A172 (cell line): ENCODE data around the gene SLC17A1. TPM values are rescaled to one million over a fixed set of nuclear protein-coding genes. Genes with fewer than 3 reads are reported as not detected.

Experiments
- DNase-seq: peaks from one replicate; pipeline ENCODE4 v3.0.0-alpha.2; 2015; ENCODE audit warnings: low spot score
- total RNA-seq: library from RNA; depleted of rRNA; stranded (reverse); fragments of >200 nt; shearing (Covaris generic); gene quantifications from 2 replicates; pipeline ENCODE4 v1.2.3, GENCODE V29; 2014; rRNA removed

SLC17A1 gene, protein sequence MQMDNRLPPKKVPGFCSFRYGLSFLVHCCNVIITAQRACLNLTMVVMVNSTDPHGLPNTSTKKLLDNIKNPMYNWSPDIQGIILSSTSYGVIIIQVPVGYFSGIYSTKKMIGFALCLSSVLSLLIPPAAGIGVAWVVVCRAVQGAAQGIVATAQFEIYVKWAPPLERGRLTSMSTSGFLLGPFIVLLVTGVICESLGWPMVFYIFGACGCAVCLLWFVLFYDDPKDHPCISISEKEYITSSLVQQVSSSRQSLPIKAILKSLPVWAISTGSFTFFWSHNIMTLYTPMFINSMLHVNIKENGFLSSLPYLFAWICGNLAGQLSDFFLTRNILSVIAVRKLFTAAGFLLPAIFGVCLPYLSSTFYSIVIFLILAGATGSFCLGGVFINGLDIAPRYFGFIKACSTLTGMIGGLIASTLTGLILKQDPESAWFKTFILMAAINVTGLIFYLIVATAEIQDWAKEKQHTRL
- not detected in 2 replicates for total RNA-seq

GRCh38 chr6:25831532-25832306 is at the start of gene SLC17A1:
SLC17A1 (minus strand) TSS chr6:25832052; CDS start chr6:25830557, 1,495 bp downstream.
- DNase-seq: no peak

DNA sequence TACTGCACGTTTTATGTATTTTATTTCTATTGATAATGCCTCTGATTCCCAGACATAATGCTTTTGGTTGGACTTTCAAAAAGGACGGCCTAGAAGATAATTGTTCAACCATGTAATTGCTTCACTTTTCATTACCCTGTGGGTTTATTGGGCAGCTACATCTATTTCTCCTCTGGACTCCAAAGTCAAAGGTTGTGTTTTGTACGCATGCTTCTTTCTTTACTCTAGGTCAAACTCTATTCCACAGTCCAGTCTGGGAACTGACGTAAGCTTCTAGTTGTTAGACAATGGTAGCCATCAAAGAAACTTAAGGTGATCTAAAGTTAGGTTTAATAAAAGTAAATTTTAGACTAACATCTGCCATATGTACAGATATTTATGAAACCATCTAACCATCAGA is 48.7 kb upstream of the SLC17A1 start:
- DNase-seq: no peak

DNA sequence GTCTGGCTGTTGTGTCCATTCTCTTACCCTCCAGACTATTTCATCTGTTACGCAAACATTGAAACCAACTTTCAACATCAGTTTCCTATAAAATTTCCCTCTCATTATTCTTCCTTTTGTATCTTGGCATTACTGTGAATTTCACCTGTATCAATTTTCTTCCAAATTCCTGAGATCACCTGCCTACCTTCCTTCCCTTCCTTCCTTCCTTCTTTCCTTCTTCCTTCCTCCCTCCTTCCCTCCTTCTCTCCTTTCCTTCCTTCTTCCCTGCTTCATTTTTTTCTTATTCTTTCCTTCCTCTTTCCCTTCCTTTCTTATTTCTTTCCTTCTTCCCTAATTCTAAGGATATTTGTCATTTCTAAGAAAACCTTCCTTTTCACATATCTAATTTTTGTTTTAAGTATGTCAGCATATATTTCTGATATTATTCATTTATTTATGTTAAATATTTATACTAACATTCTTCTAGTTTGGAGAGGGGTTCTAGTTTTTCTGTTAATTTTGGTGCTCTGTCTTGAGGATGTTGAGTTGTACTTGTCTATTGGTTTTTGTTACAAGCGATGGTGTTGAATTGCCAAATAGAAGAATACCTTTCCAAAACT is 47.0 kb upstream of the SLC17A1 start:
- no peak for DNase-seq

GRCh38 chr6:25875926-25876602 is 44.2 kb upstream of the SLC17A1 start:
- no peak for DNase-seq

DNA sequence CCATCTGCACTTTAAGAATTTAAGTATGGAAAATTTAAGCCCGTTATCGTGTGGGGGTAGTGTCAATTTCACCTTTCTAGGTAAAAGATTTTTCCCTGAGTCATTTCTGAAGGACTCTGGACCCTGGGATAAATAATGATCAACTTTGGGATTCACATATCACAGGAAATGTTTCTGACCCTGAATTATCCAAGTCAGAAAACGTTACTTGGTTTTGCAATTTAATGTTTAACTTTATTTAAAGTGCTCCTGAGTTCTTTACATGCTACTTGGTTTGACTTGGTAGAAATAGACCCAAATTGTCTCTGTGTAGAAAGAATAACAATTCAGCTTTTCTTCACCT is 43.7 kb upstream of the SLC17A1 start:
- DNase-seq: no peak

DNA sequence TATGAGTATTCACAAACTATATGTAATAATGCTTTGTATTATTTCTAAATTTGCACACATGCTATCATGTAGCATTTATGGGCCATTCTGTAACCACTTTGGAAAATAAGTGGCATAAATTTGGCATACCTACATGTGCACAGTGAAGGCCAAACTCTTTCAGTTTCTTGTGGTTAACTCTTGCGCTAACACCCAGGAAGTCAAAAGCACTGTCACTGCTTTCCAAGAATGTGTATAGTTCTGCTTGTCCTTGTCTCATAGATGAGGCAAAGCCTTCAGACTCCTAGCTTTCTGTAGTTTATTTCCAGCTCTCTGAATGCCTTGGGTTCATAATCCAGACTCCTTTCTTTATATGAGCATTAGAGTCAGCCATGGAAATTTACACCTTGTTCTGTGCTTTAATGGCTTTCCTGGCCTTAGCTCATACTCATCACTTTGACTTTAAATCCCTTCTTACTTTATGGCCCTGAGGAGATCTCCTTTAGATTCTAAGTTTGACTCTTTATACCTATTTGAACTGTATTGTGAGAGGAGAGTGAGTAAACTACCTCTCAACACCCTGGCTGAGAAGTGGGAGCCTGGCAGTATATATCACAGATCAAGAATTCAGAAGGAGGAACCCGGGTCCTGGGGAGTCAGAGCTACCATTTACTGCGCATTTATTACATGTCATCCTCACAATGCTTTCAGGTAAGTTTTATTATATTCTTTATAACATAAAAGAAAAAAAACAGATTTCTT is 43.1 kb upstream of the SLC17A1 start:
- DNase-seq: no peak

DNA sequence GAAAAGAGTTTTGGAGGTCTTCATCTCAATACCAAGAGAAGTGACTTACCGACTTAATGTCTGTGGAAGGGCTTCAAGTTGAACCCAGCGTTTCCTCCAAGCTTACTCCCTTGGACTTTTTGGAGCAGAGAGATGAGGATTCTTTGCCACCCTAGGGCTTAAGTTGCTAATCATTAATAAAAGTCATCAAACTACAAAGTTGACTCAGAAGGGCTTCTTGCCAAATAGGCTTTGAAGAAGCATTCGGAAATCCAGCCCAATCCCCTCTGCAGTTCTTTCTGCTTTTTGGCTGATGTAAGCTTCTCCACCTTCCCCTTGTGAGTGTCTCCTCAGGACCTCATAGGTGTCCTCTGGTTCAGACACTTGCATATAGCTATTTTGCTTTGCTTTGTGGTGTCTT is 42.3 kb upstream of the SLC17A1 start, which contains the start of gene SLC17A3:
SLC17A3 (minus strand) TSS at position 126 of the 400 bp plus-strand sequence. CDS start 5,856 bp downstream, outside the sequence.
- DNase-seq: no peak

- DNase-seq: no peak
Measured at GRCh38 chr6:25872814-25873213, 41.0 kb upstream of the SLC17A1 start.

DNA sequence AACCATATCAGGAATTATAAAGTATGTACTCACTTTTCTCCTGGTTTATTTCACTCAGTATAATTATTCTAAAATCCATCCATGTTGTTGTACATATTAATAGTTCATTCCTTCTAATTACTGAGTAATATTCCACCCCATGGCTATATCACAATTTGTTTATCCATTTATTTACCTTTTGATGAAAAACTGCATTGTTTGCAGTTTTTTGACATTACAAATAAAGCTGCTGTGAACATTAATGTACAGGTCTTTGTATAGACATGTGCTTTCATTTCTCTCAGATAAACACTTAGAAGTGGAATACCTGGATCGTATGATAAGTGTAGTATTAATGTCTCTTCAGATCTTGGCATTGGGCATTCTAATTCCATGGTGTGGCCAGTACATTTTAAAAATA is 38.0 kb upstream of the SLC17A1 start:
- no peak for DNase-seq

- DNase-seq: no peak
Measured at GRCh38 chr6:25868436-25869183, 36.8 kb upstream of the SLC17A1 start.

DNA sequence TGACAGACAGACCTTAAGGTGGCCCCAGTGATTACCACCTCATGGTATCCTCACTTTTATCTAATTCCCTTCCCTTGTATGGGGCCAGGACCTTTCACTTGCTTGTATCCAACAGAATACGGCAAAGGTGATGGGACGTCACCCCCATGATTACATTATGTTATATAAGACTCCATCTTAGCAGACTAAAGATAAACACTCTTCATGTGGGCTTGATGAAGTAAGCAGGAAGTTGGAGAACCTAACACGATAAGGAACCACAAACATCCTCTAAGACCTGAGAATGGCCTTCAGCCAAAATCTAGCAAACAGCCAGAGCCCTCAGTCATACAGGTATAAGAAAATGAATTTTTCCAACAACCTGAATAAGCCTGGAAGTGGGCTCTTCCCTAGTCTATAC is 34.2 kb upstream of the SLC17A1 start:
- DNase-seq: peak; percentile 15

DNA sequence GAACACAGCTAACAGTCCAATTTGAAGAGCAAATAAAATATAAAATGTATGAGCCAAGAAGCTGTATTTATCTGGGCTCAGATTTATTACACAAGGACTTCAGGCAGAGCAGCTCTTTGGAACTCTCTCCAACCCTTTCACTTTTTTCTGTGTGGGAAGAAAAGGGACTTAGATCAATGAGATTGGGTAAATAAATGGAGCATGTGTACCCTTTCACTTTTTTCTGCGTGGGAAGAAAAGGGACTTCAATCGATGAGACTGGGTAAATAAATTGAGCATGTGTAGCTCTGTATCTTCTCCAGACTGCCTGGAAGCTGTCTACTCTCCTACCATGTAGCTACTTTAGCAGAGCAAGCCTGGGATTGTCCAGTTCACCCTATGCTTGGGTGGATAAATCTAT is 31.5 kb upstream of the SLC17A1 start:
- DNase-seq: no peak

DNA sequence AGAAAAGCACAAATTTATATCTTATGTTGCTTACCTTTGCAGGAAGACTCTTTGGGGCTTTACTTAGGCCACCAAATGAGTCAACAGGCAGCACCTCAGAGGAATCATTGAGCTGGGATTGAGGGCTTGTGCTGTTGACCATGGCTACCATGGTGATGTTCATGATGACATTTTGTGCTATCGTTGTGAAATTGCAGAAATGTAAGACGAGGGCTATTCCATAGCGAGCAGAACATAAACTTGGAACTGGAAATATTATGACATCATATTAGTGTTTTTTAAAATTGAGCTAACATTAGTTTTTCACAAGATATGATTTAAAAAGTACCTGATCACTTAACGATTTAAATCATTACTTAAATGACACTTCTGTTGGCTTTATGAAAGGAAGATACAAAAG is 30.3 kb upstream of the SLC17A1 start:
- DNase-seq: no peak

DNA sequence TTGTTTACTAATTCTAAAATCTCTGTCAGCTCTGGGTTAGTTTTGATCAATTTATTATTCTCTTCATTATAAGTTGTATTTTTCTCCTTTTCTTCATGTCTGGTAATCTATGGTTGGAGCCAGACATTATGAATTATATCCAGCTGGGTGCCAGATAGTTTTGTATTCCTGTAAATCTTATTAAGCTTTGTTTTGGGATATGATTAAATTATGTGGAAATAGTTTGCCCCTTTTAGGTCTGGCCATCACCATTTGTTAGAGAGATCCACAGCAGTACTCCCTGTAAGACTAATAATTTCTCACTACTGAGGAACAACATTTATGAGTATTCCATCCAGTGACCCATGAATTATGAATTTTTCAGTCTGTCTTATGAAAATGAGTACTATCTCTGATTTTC is 20.9 kb upstream of the SLC17A1 start:
- DNase-seq: no peak

GRCh38 chr6:25851961-25852360 is 20.1 kb upstream of the SLC17A1 start:
- DNase-seq: no peak

DNA sequence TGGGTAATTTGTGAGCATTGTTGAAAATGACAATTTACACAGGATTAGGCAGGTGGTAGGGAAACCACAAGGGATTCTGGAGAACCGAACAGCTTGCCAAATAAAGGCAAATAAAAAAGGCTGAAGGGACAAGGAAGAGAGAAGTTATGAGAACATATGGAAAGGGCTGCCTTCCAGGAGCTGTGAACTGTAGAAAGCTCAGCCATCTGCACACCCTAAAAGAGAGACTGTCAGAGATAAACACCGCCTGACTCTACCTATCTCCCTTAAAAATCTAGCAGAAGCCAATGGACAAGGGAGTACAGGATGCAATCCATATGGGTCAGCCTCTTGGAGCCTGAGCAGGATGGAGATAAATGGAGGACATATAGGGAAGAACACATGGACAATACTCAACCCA is 12.7 kb upstream of the SLC17A1 start:
- DNase-seq: no peak

- DNase-seq: no peak
Measured at GRCh38 chr6:25842526-25842925, 10.7 kb upstream of the SLC17A1 start.

DNA sequence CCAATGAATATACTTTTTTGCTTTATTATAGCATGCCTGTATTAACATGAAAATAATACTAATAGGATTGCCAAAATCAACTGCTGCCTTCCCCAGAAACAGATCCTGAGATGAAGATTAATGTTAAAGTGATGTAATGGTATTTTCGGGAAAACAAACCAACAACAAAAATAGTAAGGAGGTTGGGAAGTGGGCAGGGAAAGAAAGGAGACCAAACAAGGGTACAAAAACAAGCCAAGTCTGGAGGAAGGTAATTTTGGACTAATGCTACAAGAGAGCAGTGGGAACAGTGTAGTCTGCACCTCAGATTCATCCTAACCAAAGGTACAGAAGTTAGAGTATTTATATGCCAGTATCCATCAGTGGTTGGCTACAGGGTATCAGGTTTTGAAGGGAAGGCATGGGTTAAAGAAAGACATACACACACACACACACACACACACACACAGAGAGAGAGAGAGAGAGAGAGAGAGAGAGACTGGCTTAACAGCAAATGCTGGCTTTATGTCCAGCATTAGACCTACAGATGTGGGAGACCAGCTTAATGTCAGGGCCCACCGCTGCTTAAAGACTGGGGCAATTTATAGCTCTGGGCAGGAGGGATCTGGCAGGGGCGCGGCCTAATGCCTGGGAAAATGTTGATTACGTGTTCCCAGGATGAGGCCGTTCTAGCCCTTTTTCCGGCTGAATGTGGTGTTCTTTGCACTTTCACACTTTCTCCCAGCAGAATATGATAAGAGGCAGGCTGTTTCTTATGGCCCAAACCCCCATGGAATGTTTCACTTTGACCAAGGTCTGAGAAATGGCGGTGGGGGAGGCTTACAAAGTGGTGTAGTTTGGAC is 3.8 kb upstream of the SLC17A1 start:
- DNase-seq: no peak

DNA sequence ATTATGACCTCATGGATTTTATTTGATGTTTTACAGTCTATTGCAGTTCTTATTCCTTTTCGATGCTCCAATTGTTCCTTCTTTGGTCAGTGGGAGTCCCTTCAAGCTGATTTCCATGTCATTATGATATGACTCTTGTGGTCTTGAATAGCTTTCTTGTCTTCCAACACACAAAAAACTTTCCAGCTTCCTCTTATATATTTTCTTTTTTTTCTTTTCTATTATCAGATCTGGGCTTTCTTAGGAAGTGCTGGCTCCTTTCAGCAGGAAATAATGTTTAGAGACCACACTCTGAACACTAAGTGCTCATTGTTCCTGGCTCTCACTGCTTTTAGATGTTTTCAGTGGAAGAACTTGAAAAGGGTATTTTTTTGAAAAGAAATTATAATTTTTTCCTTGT is 3.1 kb upstream of the SLC17A1 start:
- no peak for DNase-seq

GRCh38 chr6:25833136-25833535 is 1.3 kb upstream of the SLC17A1 start:
- DNase-seq: no peak
